Endothelial cell of umbilical vein (primary cell): ENCODE results near the gene SLC39A12.

Experiments
- EZH2 ChIP-seq: IDR thresholded peaks from 2 replicates; pipeline ENCODE4 v1.6.1; 2012; ENCODE audit warnings: borderline replicate concordance, low read depth, mild to moderate bottlenecking, moderate library complexity, low read length, inconsistent platforms; ENCODE audit not compliant: severe bottlenecking
- FOS ChIP-seq: IDR thresholded peaks from 2 replicates; pipeline ENCODE4 v1.6.1; 2011; ENCODE audit warnings: mild to moderate bottlenecking, low read length, moderate library complexity, borderline replicate concordance; ENCODE audit not compliant: insufficient read depth
- GATA2 ChIP-seq: IDR thresholded peaks from 2 replicates; pipeline ENCODE4 v1.7.0; 2011; ENCODE audit warnings: low read depth, mild to moderate bottlenecking, moderate library complexity, mixed read lengths, low read length; ENCODE audit not compliant: insufficient read length, insufficient read depth
- JUN ChIP-seq: IDR thresholded peaks from 2 replicates; pipeline ENCODE4 v1.6.1; 2011; ENCODE audit warnings: borderline replicate concordance, low read depth; ENCODE audit not compliant: insufficient read length, insufficient read depth
- MYC ChIP-seq: IDR thresholded peaks from one replicate; pipeline ENCODE4 v1.6.1; 2011; ENCODE audit warnings: mild to moderate bottlenecking, low read depth, low read length
- POLR2A ChIP-seq: IDR thresholded peaks from 2 replicates; pipeline ENCODE4 v1.6.1; 2012; ENCODE audit warnings: low read depth, mild to moderate bottlenecking, control low read depth, low read length
- POLR2AphosphoS5 ChIP-seq: IDR thresholded peaks from 2 replicates; pipeline ENCODE4 v1.6.1; 2012; ENCODE audit warnings: low read depth, mild to moderate bottlenecking, control low read depth, low read length, moderate library complexity; ENCODE audit not compliant: insufficient read depth
- TF ChIP-seq, protein P1 (sequence below), 2 donors: IDR thresholded peaks; 1 replicate in 1 of 2; 2 replicates in 1 of 2; pipeline ENCODE4 v1.5.1; 2011; ENCODE audit warnings: low read length in 2 of 2, mild to moderate bottlenecking in 2 of 2, moderate library complexity in 2 of 2, control low read depth in 1 of 2, inconsistent platforms in 1 of 2, low read depth in 1 of 2; ENCODE audit not compliant: insufficient read depth in 1 of 2; ENCODE audit errors: extremely low read depth in 1 of 2
- TF ChIP-seq, protein P2 (sequence below): IDR thresholded peaks from 2 replicates; pipeline ENCODE4 v1.6.1; 2011; ENCODE audit not compliant: insufficient read depth, insufficient read length

DNA sequence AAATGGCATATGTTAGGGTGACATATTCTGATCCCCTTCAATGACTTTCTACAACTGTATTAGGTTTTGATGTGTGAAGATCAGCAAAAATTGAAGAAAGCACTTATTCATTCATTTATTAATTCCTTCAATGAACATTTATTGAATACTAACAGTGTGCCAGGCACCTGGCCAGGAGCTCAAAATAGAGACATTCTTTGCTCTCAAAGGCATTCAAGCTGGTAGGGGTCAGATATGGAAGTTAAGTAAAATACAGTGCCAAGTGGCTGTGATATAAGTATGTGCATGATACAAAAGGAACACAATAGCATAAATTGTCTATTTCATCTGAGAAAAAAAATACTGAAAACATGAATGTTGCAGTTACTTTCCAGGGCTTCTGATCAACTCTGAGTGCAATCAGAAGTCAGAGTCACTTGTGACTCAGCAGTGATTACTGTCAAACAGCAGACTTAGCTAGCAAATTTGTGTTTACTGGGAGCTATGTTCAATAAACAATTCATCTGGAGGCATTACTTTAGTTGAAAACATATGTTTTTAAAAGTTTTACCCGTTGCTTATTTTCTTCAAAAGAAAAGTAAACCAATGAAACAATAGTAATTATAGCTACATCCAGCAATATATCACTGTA is 128.1 kb downstream of the SLC39A12 start:
- TF ChIP-seq POLR2A (no peak), POLR2AphosphoS5 (no peak), FOS (no peak), JUN (no peak), EZH2 (no peak), GATA2 (no peak), MYC (no peak)
- TF ChIP-seq, protein P1, sequence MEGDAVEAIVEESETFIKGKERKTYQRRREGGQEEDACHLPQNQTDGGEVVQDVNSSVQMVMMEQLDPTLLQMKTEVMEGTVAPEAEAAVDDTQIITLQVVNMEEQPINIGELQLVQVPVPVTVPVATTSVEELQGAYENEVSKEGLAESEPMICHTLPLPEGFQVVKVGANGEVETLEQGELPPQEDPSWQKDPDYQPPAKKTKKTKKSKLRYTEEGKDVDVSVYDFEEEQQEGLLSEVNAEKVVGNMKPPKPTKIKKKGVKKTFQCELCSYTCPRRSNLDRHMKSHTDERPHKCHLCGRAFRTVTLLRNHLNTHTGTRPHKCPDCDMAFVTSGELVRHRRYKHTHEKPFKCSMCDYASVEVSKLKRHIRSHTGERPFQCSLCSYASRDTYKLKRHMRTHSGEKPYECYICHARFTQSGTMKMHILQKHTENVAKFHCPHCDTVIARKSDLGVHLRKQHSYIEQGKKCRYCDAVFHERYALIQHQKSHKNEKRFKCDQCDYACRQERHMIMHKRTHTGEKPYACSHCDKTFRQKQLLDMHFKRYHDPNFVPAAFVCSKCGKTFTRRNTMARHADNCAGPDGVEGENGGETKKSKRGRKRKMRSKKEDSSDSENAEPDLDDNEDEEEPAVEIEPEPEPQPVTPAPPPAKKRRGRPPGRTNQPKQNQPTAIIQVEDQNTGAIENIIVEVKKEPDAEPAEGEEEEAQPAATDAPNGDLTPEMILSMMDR (IDR thresholded peaks at IDR 0.05; ENCODE audit: extremely low read depth in 1 of 2, insufficient read depth in 1 of 2, low read depth in 1 of 2, low read length in 2 of 2), result no peak
- TF ChIP-seq, protein P2, sequence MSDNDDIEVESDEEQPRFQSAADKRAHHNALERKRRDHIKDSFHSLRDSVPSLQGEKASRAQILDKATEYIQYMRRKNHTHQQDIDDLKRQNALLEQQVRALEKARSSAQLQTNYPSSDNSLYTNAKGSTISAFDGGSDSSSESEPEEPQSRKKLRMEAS, result no peak
